T-helper 1 cell treated with Interleukin-12 subunit alpha and Interleukin-12 subunit beta and Interleukin-4 antibody, amounts not matched to agents 30 μg/mL and 1 μg/mL, for 36 hours (primary cell): ENCODE measurements around the gene LRRC52.
A peak's percentile ranks its signal among the peaks of the same experiment; 100 is the strongest.
"Not testable (repeated sequence)": the region's sequence is repeated elsewhere in the genome, so short reads cannot be mapped to it uniquely, and the experiment has no call there.

ENCODE experiments used
- H3K27ac Mint-ChIP-seq: one replicate; pipeline ENCODE4 v1.8.0; 2021; ENCODE audit warnings: mild to moderate bottlenecking, mixed read lengths
- H3K27me3 Mint-ChIP-seq: one replicate; pipeline ENCODE4 v1.8.0; 2021; ENCODE audit warnings: low read depth, mixed read lengths
- H3K36me3 Mint-ChIP-seq: one replicate; pipeline ENCODE4 v1.8.0; 2021; ENCODE audit warnings: low read depth, mixed read lengths
- H3K4me1 Mint-ChIP-seq: one replicate; pipeline ENCODE4 v1.8.0; 2021; ENCODE audit warnings: low read depth, mixed read lengths
- H3K4me3 Mint-ChIP-seq: one replicate; pipeline ENCODE4 v1.8.0; 2021; ENCODE audit warnings: mild to moderate bottlenecking, moderate library complexity, mixed read lengths
- H3K9me3 Mint-ChIP-seq: one replicate; pipeline ENCODE4 v1.8.0; 2021; ENCODE audit warnings: mixed read lengths

The LRRC52 gene

GRCh38 chr1:165591391-165591790 lies 47.6 kb downstream of the LRRC52 start:
- not testable (repeated sequence) for H3K4me3 Mint-ChIP-seq, H3K27ac Mint-ChIP-seq, H3K36me3 Mint-ChIP-seq, H3K4me1 Mint-ChIP-seq, H3K9me3 Mint-ChIP-seq
- peaks cover 77% of the 10 kb centered on the region for H3K27me3 Mint-ChIP-seq

- H3K27ac Mint-ChIP-seq = no peak overlapping the region
- no peak overlapping the region for H3K4me3 Mint-ChIP-seq
- H3K27me3 Mint-ChIP-seq = peaks cover 81% of the 10 kb centered on the region
- H3K36me3 Mint-ChIP-seq = no peaks in the 10 kb centered on the region
- H3K9me3 Mint-ChIP-seq = no peaks in the 10 kb centered on the region
- H3K4me1 Mint-ChIP-seq = peaks cover 10% of the 10 kb centered on the region
Observed at GRCh38 chr1:165592945-165593823, 49.4 kb downstream of the LRRC52 start.

GRCh38 chr1:165595246-165595938 lies 51.6 kb downstream of the LRRC52 start:
- Mint-ChIP-seq H3K4me3 (no peak overlapping the region), H3K36me3 (no peaks in the 10 kb centered on the region), H3K27me3 (peaks cover 61% of the 10 kb centered on the region), H3K4me1 (peaks cover 18% of the 10 kb centered on the region), H3K9me3 (no peaks in the 10 kb centered on the region), H3K27ac (no peak overlapping the region)

GRCh38 chr1:165597883-165598675 lies 54.3 kb downstream of the LRRC52 start:
- H3K36me3 Mint-ChIP-seq = no peaks in the 10 kb centered on the region
- peaks cover 24% of the 10 kb centered on the region for H3K4me1 Mint-ChIP-seq
- H3K9me3 Mint-ChIP-seq = no peaks in the 10 kb centered on the region
- H3K27me3 Mint-ChIP-seq = peaks cover 50% of the 10 kb centered on the region
- peak overlapping the region; percentile 88 for H3K27ac Mint-ChIP-seq
- peak overlapping the region; percentile 94 for H3K4me3 Mint-ChIP-seq

GRCh38 chr1:165598676-165599059 lies 54.9 kb downstream of the LRRC52 start:
- H3K4me3 Mint-ChIP-seq = peak overlapping the region; percentile 94
- H3K9me3 Mint-ChIP-seq = no peaks in the 10 kb centered on the region
- peak overlapping the region; percentile 88 for H3K27ac Mint-ChIP-seq
- H3K27me3 Mint-ChIP-seq = peaks cover 44% of the 10 kb centered on the region
- H3K36me3 Mint-ChIP-seq = no peaks in the 10 kb centered on the region
- peaks cover 24% of the 10 kb centered on the region for H3K4me1 Mint-ChIP-seq

GRCh38 chr1:165600793-165601192 lies 57.0 kb downstream of the LRRC52 start:
- Mint-ChIP-seq H3K36me3 (no peaks in the 10 kb centered on the region), H3K9me3 (no peaks in the 10 kb centered on the region), H3K27me3 (peaks cover 30% of the 10 kb centered on the region), H3K4me1 (peaks cover 24% of the 10 kb centered on the region), H3K4me3 (no peak overlapping the region), H3K27ac (no peak overlapping the region)

- H3K4me3 Mint-ChIP-seq = no peak overlapping the region
- H3K27me3 Mint-ChIP-seq = peaks cover 19% of the 10 kb centered on the region
- no peaks in the 10 kb centered on the region for H3K36me3 Mint-ChIP-seq
- no peak overlapping the region for H3K27ac Mint-ChIP-seq
- peaks cover 7% of the 10 kb centered on the region for H3K4me1 Mint-ChIP-seq
- H3K9me3 Mint-ChIP-seq = no peaks in the 10 kb centered on the region
Observed at GRCh38 chr1:165603810-165604209, 60.0 kb downstream of the LRRC52 start.

DNA sequence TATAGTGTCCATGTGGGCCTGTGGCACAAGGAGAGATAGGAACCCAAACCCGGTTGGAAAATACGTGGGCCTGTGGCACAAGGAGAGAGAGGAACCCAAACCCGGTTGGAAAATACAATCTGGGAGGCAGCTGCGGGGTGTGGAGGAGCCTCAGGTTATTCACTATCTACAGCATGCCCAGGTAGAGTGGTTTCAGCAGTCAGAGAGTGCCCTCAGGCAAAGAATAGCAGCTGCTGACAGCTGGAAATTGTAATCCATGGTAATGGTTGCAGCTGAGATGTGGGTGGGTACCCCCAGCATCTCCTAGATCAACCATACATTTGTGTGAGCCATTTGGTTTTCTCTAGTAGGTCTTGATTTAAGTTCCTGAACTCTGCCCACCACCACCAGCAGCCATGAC lies 61.4 kb downstream of the LRRC52 start:
- Mint-ChIP-seq H3K36me3 (no peaks in the 10 kb centered on the region), H3K27me3 (peaks cover 21% of the 10 kb centered on the region), H3K27ac (no peak overlapping the region), H3K4me1 (peaks cover 5% of the 10 kb centered on the region), H3K4me3 (no peak overlapping the region), H3K9me3 (no peaks in the 10 kb centered on the region)

- H3K27ac Mint-ChIP-seq, H3K4me1 Mint-ChIP-seq, H3K36me3 Mint-ChIP-seq, H3K4me3 Mint-ChIP-seq, H3K9me3 Mint-ChIP-seq: not testable (repeated sequence)
- peaks cover 17% of the 10 kb centered on the region for H3K27me3 Mint-ChIP-seq
Observed at GRCh38 chr1:165606676-165607075, 62.9 kb downstream of the LRRC52 start.

GRCh38 chr1:165610866-165611265 lies 67.1 kb downstream of the LRRC52 start:
- Mint-ChIP-seq H3K4me1 (no peaks in the 10 kb centered on the region), H3K27ac (no peak overlapping the region), H3K36me3 (no peaks in the 10 kb centered on the region), H3K9me3 (no peaks in the 10 kb centered on the region), H3K27me3 (peaks cover 36% of the 10 kb centered on the region), H3K4me3 (no peak overlapping the region)

- Mint-ChIP-seq H3K36me3 (no peaks in the 10 kb centered on the region), H3K27ac (no peak overlapping the region), H3K4me1 (no peaks in the 10 kb centered on the region), H3K4me3 (no peak overlapping the region), H3K9me3 (no peaks in the 10 kb centered on the region), H3K27me3 (peaks cover 43% of the 10 kb centered on the region)
Observed at GRCh38 chr1:165612062-165612461, 68.3 kb downstream of the LRRC52 start.
